SK-N-MC (cell line): Measurements from ENCODE around the gene BBC3.

Source experiments
- EZH2 ChIP-seq: fragments of 200-600 bp; sonication (generic); IDR thresholded peaks from one replicate; pipeline ENCODE4 v1.6.1; 2017; ENCODE audit warnings: antibody characterized with exemption
- POLR2AphosphoS5 ChIP-seq: IDR thresholded peaks from 2 replicates; pipeline ENCODE4 v1.6.1; 2012; ENCODE audit warnings: mild to moderate bottlenecking, low read depth, low read length, borderline replicate concordance

DNA sequence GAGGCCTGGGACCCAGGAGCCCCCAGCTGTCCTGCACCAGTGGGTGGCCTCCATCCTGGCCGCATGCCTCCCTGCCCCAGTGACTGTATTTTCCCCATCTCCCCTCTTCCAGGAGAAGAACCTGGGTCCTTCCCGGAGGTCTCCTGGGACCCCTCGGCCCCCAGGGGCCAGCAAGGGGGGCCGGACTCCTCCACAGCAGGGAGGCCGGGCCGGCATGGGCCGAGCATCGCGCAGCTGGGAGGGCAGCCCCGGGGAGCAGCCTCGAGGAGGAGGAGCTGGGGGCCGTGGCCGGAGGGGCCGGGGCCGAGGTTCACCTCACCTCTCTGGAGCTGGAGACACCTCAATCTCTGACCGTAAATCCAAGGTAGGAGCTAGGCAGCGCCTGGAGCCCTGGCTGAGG, 29.5 kb upstream of the BBC3 start:
- TF ChIP-seq POLR2AphosphoS5: no peak
- no peak for TF ChIP-seq EZH2
